Measurements from ENCODE around the gene RPS14. TPM values are rescaled to one million over a fixed set of nuclear protein-coding genes. Genes with fewer than 3 reads are reported as not detected.

The RPS14 gene
- total and polyA plus RNA-seq, 10 of the 15 experiments (the other 5 are each of a cell fraction or from before 2014, with no cell fraction given), result 2,295 to 4,047 (median 2,787) TPM

GRCh38 chr5:150489360-150490295, 40.1 kb upstream of the RPS14 start (continued):
- TF ChIP-seq, protein P1, sequence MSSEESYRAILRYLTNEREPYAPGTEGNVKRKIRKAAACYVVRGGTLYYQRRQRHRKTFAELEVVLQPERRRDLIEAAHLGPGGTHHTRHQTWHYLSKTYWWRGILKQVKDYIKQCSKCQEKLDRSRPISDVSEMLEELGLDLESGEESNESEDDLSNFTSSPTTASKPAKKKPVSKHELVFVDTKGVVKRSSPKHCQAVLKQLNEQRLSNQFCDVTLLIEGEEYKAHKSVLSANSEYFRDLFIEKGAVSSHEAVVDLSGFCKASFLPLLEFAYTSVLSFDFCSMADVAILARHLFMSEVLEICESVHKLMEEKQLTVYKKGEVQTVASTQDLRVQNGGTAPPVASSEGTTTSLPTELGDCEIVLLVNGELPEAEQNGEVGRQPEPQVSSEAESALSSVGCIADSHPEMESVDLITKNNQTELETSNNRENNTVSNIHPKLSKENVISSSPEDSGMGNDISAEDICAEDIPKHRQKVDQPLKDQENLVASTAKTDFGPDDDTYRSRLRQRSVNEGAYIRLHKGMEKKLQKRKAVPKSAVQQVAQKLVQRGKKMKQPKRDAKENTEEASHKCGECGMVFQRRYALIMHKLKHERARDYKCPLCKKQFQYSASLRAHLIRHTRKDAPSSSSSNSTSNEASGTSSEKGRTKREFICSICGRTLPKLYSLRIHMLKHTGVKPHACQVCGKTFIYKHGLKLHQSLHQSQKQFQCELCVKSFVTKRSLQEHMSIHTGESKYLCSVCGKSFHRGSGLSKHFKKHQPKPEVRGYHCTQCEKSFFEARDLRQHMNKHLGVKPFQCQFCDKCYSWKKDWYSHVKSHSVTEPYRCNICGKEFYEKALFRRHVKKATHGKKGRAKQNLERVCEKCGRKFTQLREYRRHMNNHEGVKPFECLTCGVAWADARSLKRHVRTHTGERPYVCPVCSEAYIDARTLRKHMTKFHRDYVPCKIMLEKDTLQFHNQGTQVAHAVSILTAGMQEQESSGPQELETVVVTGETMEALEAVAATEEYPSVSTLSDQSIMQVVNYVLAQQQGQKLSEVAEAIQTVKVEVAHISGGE (CRISPR knock-in tag; IDR thresholded peaks at IDR 0.05), result no peak
- TF ChIP-seq PML (IDR thresholded peaks at IDR 0.05; ENCODE audit: low read length) (peak; percentile 36; the same call in 1 of the 2 replicates), POLR2A (IDR thresholded peaks at IDR 0.05; ENCODE audit: low read depth, low read length) (peak; percentile 38; the same call in 1 of the 2 replicates), SRF (IDR thresholded peaks at IDR 0.05; ENCODE audit: low read depth in 2 of 2, low read length in 2 of 2) (no peak), LARP7 (IDR thresholded peaks at IDR 0.05) (no peak), TCF7 (IDR thresholded peaks at IDR 0.05; ENCODE audit: borderline replicate concordance) (no peak), ZBTB4 (CRISPR knock-in tag; IDR thresholded peaks at IDR 0.05) (no peak), SKIL (IDR thresholded peaks at IDR 0.05; ENCODE audit: low read depth, poor library complexity, severe bottlenecking) (no peak), EED (IDR thresholded peaks at IDR 0.05; ENCODE audit: low read depth) (peak; percentile 97), ATF7 (IDR thresholded peaks at IDR 0.05; ENCODE audit: low read depth) (peak; percentile 46; the same call in 1 of the 2 replicates), ZBTB33 (IDR thresholded peaks at IDR 0.05) (no peak)
- TF ChIP-seq, protein P2, sequence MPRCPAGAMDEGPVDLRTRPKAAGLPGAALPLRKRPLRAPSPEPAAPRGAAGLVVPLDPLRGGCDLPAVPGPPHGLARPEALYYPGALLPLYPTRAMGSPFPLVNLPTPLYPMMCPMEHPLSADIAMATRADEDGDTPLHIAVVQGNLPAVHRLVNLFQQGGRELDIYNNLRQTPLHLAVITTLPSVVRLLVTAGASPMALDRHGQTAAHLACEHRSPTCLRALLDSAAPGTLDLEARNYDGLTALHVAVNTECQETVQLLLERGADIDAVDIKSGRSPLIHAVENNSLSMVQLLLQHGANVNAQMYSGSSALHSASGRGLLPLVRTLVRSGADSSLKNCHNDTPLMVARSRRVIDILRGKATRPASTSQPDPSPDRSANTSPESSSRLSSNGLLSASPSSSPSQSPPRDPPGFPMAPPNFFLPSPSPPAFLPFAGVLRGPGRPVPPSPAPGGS (IDR thresholded peaks at IDR 0.05; ENCODE audit: borderline replicate concordance, insufficient read depth, low read depth, low read length, poor library complexity, severe bottlenecking), result no peak

All from GM12878 (cell line).